AG08395 (cell line): ENCODE measurements around the gene FBL.
"Not testable (repeated sequence)": the region's sequence is repeated elsewhere in the genome, so short reads cannot be mapped to it uniquely, and the experiment has no call there.

Source experiments
- DNase-seq: peaks from one replicate; pipeline ENCODE4 v3.0.0; 2012; ENCODE audit warnings: mixed read lengths, low spot score

Gene FBL

DNA sequence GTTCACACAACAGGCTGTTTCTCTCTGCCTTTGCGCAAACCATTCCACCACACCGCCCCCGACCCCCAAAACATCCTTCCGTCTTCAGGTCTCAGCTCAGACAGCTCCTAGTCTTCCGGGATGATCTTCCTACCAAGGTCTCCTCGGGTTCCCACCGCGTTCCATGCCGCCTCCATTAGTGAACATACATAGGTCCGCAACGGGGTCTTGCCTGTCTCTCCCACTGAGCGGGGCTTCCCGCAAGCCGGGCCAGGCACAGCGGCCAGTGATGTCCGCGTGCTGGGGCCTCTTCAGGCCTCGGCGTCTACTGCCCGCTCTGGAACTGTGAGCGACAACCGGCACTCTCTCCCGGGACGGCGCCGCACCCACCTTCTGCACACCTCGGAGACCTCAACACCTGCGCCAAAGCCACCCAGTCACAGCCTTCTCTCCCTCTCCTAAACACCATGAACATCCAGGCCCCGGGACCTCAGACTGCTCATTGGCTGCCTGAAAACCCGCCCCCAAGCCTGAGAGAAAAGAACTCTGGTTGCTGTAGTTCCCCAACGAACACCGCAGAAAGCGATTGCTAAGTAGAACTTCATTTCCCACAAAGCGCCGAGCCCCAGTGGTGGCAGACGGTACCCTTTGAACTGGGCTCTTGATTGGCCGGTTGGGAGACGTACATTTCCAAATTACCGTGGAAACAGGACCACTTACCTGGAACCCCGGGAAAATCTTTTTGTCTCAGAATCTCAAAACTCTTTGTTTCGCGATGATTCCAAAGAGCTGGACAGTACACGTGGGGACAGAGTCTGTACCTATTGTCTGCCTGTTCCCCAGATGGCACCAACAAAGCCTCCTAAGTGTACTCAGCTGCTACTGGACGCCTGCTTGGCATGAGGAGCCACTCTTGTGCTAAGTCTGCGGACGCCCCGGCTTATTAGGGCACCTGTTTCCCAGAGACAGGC lies 21.8 kb downstream of the FBL start:
- DNase-seq = peak; percentile 95

DNA sequence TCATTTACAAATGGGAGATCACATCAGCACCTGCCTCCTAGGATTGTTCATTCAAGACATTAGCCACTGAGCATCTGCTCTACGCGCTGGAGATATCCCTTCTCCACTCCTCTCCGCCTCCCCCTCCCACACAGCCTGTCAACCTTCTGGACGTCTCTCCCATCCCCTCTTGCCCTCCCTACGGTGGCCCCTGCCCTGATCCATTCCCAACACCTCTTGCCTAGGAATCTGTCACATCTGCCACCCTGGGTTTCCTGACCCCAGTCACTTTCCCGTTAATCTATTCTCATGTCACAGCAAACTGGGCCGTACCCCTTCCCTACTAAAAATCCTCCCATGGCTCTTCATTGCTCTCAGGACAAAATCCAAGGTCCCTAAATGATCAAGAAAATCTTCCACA lies 22.5 kb downstream of the FBL start:
- DNase-seq = no peak

GRCh38 chr19:39820696-39821095 lies 25.5 kb downstream of the FBL start:
- no peak for DNase-seq

GRCh38 chr19:39819786-39820185 lies 26.4 kb downstream of the FBL start:
- no peak for DNase-seq

DNA sequence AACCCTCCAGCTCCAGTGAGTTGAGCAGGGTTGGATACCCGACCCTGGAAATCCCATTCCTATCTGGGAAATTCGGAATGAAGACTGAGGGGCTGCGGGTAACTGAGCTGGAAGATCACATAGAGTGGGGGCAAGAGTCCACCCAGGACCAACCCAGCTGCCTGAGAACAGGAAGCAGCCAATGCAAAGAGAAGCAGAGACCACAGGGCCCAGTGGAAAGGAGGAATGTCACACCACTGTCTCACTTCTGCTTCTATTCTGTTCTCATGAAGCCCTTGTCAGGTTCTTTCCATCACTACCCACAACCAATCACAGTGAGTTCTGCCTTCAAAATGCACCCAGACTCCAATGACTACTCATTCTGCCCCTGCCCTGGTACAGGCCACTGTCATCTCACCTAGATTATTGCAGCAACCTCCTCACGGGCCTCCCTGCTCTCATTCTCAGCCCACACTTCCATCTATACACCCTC lies 27.5 kb downstream of the FBL start:
- DNase-seq = no peak

DNA sequence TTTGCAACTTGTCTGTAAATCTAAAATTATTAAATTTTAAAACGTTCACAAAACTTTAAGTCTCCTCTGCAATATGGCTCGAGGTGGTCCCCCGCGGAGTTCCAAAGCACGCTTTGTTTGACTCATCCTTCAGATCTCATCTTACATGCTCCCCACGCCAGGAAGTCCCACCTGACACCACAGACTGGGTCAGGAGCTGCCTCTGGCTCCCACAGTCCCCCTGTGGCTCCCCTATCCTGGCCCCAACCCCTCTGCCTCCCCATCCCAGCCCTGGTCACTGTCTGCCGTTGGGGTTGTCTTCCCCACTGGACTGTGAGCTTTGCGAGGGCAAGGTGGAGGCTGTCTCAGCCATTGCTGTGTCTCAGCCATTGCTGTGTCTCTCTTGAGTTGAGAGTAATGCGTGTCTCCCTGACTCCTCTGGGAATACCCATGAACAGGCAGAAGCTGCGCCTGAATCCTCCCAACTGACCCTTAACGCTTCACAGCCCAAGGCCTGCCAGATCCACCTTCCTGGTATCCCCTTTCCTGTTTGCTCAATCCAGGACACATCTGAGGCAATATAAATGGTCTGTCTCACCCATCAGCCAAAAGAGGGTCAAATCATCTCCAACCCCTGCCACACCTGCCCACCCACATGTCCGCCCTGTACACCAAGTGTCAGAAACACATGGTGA lies 28.2 kb downstream of the FBL start:
- no peak for DNase-seq

GRCh38 chr19:39816287-39817048 lies 29.7 kb downstream of the FBL start:
- DNase-seq = no peak

- DNase-seq = no peak
Measured at GRCh38 chr19:39814595-39814994, 31.6 kb downstream of the FBL start.

DNA sequence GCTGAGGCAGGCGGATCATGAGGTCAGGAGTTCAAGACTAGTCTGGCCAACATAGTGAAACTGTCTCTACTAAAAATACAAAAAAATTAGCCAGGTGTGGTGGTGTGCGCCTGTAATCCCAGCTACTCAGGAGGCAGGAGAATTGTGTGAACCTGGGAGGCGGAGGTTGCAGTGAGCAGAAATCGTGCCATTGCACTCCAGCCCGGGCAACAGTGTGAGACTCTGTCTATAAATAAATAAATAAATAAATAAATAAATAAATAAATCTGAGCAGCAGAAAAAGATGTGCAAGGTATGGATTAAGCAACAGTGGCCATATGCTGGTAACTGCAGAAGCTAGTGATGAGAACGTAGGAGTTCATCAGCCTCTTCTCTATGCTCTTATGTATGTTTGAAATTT lies 32.1 kb downstream of the FBL start:
- not testable (repeated sequence) for DNase-seq

DNA sequence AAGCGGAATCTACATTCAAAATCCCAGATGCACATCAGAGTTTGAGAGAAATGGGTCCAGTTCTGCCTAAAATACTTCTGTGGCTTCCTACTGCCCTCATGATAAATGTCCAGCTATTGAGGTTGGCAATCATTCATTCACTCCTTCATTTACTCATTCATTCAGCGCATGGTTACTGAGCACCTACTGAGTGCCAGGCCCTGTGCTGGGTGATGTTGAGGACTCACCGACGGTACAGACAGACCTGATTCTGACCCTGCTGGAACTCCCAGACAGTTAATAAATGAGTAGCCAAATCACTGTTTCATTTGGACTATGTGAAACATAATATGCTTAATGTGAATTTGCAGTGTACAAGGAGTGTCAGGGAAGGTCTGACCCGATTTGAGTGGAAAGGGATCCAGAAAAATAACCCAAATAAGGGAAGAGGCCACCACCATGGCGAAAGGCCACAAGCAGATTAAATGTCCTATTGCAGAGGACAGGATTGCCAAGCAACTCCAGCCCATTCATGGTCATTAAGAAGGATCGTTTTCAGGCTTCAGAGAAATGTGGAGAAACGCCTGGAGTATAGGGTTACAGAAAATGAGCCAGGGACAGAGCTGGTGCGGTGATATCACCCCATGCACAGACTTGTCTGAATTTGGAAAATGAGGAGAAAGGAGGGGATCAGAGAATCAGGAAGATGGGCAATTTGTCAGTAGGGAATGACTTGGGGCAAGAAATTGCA lies 32.8 kb downstream of the FBL start:
- DNase-seq = no peak

DNA sequence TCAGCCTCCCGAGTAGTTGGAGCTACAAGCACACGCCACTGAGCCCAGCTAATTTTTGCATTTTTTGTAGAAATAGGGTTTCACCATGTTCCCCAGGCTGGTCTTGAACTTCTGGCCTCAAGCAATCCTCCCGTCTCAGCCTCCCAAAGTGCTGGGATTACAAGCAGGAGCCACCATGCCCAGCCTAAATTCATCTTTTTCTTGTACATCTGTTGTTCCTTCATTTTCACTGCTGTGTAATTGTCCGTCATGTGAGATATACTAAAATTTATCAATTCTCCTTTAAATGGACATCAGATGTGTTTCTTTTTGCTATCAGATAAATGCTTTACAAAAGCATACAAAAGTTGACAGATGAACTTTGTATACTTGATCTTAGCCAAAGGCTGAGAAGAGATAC lies 35.1 kb downstream of the FBL start:
- DNase-seq = no peak

GRCh38 chr19:39810424-39810823 lies 35.8 kb downstream of the FBL start:
- no peak for DNase-seq

DNA sequence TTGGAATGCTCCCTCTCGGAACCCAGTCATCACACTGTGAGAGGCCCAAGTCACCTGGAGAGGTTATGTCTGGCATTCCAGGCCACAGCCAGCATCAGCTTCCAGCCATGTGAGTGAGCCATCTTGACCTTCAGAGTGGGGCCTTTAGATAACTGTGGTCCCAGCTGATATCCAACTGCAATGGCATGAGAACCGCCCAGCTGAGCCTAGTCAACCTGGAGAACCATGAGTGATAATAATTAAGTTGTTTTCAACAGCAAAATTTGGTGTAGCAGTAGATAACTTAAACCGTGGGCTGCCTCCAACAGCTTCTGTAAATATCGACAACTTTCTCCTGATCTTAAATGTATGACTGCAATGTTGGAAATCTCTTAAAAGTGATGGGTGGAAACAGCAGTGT lies 36.8 kb downstream of the FBL start:
- no peak for DNase-seq

GRCh38 chr19:39808688-39809087 lies 37.5 kb downstream of the FBL start:
- DNase-seq = not testable (repeated sequence)

- no peak for DNase-seq
Measured at GRCh38 chr19:39807846-39808364, 38.3 kb downstream of the FBL start.

DNA sequence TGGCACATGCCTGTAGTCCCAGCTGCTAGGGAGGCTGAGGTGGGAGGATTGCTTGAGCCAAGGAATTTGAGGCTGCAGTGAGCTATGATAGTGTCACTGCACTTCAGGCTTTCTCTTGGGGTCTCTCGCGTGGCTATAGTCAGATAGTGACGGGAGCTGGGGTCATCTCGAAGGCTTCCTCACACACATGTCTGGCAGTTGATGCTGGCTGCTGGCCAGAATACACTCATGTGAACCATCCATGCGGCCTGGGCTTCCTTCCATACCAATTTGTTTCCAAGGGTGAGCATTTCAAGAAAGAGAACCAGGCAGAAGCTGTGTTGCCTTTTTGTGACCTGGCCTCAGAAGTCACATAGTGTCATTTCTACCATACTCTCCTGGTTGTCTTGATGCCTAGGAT lies 41.1 kb downstream of the FBL start:
- DNase-seq = no peak

DNA sequence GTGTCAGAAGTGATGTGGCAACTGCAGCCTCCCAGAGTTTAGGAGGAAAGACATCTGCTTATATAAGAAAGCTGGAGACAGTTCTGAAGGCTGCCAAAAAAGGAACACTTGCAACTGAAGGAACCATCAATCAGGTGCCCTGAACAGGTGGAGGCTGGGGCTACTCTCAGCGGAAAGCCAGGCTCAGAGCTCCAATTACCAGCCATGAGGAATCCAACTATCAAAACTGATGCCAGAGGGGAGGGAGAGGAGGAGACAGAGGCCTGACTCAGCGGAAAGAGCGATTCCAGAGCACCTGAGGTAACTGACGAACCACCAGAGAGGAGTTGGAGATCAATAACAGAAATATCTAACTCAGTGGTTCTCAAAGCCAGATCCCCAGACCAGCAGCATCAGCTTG lies 43.2 kb downstream of the FBL start:
- no peak for DNase-seq

- no peak for DNase-seq
Measured at GRCh38 chr19:39797083-39797482, 49.1 kb downstream of the FBL start.

DNA sequence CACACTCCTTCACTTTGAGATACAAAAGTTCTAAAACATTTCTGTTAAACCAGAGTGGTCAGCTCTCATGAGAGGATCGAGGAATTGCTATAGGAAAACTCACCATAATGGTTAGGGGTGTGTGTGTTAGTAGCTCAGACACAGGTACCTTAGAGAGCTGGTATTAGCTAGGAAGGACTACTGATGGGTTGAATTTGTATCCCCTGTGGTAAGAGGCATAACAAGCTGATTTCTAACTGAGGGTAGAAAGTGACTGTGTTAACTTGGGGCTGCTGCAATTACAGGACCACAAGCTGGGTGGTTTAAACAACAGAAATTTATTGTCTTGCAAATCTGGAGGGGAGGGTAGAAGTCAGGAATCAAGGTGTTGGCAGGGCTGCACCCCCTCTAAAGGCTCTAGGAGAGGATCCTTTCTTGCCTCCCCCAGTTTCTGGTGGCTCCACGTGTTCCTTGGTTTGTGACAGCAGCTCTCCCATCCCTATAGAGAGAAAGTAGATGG lies 50.1 kb downstream of the FBL start:
- no peak for DNase-seq

DNA sequence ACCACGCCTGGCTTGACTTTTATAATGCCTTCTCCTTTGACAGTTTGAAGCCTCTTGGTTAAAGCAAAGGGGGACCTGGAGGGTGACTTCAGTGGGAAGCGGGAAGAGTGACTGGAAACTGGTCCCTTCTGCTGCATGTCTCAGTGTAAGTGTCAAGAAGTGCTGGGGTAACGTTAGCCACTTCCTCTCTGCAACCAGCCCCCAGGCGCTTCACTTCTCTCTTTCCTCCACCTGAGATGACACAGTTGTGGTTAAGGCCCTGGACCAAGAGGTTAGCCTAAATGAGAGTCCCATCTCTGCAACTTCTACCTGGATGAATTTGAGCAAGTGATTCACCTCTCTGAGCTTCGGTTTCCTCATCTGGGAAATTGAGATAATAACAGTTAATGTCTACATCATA lies 51.2 kb downstream of the FBL start:
- DNase-seq = no peak

DNA sequence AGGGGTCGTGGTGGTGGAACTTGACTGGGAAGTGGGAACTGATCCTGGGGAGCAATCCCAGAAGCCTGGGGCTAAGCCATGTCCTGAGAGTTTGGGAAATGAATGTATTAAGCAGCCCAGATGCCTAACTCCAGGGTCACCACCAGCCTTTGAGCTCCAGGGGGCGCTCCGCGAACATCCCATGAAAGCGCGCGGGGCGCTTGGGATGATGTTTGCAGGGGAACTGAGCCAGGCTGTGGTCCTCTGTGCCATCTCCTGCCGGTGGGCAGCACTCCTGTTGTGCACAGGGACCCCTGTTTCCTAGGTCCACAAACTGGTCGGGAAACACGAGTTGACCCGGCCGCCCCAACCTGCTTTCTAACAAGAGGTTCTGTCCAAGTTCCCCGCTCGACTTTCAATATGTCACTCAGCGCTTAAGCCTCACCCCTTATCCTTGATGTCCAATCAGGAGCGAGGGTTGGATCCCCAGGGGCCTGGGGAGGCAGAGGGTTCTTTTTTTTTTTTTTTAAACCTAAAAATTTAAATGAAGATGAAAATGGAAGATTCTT lies 53.1 kb downstream of the FBL start:
- peak; percentile 94 for DNase-seq
